NCI-H1092 (cell line): ENCODE results near the gene PHYKPL.
"Not testable (repeated sequence)": the region's sequence is repeated elsewhere in the genome, so short reads cannot be mapped to it uniquely, and the experiment has no call there.

Source experiments
- DNase-seq: peaks from one replicate; lab custom pipeline; 2025; lab: John Stamatoyannopoulos, UW

PHYKPL gene

GRCh38 chr5:178264044-178264443 lies 31.4 kb upstream of the PHYKPL start:
- DNase-seq, result no peak

- DNase-seq, result no peak
Observed at GRCh38 chr5:178261666-178262600, 29.3 kb upstream of the PHYKPL start.

GRCh38 chr5:178259623-178260536 lies 27.3 kb upstream of the PHYKPL start:
- no peak for DNase-seq

DNA sequence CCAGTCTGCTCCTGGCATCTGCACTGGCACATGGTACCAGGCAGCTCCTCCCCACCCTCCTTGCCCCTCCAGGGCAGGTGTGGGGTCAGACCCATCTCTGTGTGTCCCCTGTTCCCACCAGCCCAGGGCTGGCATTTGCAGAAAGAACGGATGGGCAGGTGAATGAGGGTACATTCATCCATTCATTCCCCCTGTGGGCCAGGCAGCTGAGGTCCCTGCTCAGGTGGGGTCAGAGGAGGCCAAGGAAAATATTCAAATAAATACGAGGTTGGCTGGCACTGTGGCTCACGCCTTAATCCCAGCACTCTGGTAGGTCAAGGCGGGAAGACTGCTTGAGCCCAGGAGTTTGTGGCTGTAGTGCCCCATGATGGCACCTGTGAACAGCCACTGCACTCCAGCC lies 25.0 kb upstream of the PHYKPL start:
- no peak for DNase-seq

- DNase-seq, result no peak
Observed at GRCh38 chr5:178256746-178257145, 24.1 kb upstream of the PHYKPL start.

- DNase-seq, result not testable (repeated sequence)
Observed at GRCh38 chr5:178253632-178254031, 21.0 kb upstream of the PHYKPL start.

GRCh38 chr5:178252258-178252657 lies 19.7 kb upstream of the PHYKPL start:
- no peak for DNase-seq

GRCh38 chr5:178250263-178250662 lies 17.7 kb upstream of the PHYKPL start:
- no peak for DNase-seq

- DNase-seq, result no peak
Observed at GRCh38 chr5:178249191-178249989, 16.8 kb upstream of the PHYKPL start.

DNA sequence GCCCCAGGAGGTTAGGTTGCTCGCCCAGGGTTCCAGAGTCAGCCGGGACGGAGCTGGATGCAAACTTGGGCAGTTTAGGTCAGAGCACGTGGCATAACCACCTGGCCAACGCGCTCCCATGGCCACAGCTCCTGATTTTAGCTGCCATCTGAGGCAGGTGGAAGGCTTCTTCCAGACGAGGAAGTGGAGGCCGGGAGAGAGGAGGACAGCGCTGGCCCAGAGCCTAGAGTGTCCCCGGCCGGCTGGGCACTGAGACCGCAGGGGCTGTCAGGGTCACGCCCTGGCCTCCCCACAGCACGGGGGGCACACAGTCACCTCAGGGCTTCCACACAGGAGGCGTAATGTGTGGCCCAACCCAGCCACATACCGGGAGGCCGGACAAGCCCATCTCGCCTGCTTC lies 16.1 kb upstream of the PHYKPL start:
- no peak for DNase-seq

- no peak for DNase-seq
Observed at GRCh38 chr5:178247481-178248456, 15.2 kb upstream of the PHYKPL start.

GRCh38 chr5:178246624-178247279 lies 14.2 kb upstream of the PHYKPL start:
- no peak for DNase-seq

DNA sequence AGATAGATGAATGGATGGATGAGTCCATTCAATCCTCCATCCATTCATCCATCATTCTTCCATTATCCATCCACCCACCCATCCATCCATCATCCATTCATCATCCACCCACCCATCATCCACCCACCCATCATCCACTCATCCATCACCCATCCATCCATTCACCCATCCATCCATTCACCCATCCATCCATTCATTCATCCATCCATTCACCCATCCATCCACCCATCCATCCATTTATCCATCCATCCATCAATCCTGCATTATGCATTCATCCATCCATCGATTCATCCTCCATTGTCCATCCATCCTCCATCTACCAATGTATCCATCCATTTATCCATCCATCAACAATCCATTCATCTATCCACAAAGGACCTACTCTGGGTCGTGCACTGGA lies 12.8 kb upstream of the PHYKPL start:
- DNase-seq, result no peak

GRCh38 chr5:178244576-178244975 lies 12.0 kb upstream of the PHYKPL start:
- no peak for DNase-seq

DNA sequence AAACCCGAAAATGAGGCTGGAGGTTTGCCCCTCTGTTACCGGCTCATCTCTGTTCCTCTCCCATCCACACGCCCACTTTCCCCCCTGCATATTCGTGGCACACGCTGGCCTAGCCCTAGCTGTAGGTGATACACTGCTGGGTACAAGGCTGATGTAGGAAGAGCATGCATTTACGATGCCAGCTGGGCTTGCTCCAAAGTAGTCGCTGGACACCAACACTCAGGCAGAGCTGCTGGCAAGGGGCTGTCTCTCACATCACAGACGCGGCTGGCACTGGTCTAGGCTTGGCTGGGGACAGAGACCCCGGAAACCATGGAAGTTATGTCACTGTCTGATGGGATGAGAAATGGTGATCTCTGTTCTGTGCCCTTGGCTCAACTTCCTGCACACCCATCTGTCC lies 9.8 kb upstream of the PHYKPL start:
- no peak for DNase-seq

GRCh38 chr5:178241688-178242231 lies 9.2 kb upstream of the PHYKPL start:
- no peak for DNase-seq

GRCh38 chr5:178241231-178241663 lies 8.6 kb upstream of the PHYKPL start:
- no peak for DNase-seq

- DNase-seq, result no peak
Observed at GRCh38 chr5:178240766-178241165, 8.2 kb upstream of the PHYKPL start.

DNA sequence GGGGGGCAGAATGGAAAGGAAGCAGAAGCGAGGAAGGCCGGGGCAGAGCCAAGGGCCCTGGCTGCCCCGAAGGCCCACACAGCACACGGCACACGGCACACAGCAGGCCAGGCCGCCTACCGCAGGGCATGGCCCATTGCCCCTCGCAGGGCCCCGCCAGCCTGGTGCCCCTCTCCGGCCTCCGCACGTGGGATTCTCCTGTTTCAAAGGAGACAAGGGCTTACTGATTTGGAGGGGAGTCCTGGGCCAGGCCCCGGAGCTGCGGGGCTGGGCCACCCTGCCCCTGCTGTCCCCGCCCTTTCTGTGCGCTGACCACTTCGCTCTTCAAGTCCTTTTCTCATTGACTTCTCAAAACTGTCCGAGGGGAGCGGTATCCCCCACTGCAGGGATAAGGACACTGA lies 7.7 kb upstream of the PHYKPL start:
- no peak for DNase-seq
